GM23338 (cell line): Measurements from ENCODE around the gene RNASE7. TPM values are rescaled to one million over a fixed set of nuclear protein-coding genes. Genes with fewer than 3 reads are reported as not detected.

ENCODE experiments used
- ATAC-seq: fragments of 200-7000 bp; cut with Tn5 transposase; 3 replicates; pipeline ENCODE4 v1.9.1; 2020
- DNase-seq: peaks from one replicate; pipeline ENCODE4 v3.0.0-alpha.2; 2015; ENCODE audit warnings: low spot score
- H2AFZ ChIP-seq: fragments of 200-600 bp; sonication (generic); 2 replicates; pipeline ENCODE4 v1.8.0; 2016; ENCODE audit warnings: antibody characterized with exemption, mild to moderate bottlenecking, moderate library complexity
- H3F3A ChIP-seq: fragments of 200-600 bp; sonication (generic); replicated peaks from 2 replicates; pipeline ENCODE4 v1.8.0; 2017; ENCODE audit warnings: antibody characterized with exemption, mixed run types, low read depth
- H3K27ac ChIP-seq: fragments of 200-600 bp; sonication (generic); 2 replicates; pipeline ENCODE4 v1.6.1; 2016; ENCODE audit warnings: low read depth
- H3K27me3 ChIP-seq: fragments of 200-600 bp; sonication (generic); 2 replicates; pipeline ENCODE4 v1.8.0; 2016; ENCODE audit warnings: mild to moderate bottlenecking, mixed run types, moderate library complexity; ENCODE audit not compliant: insufficient read depth
- H3K36me3 ChIP-seq: fragments of 200-600 bp; sonication (generic); 2 replicates; pipeline ENCODE4 v1.8.0; 2016; ENCODE audit warnings: mild to moderate bottlenecking; ENCODE audit not compliant: insufficient read depth
- H3K4me1 ChIP-seq: fragments of 200-600 bp; sonication (generic); 2 replicates; pipeline ENCODE4 v1.8.0; 2016; ENCODE audit warnings: mild to moderate bottlenecking, moderate library complexity; ENCODE audit not compliant: insufficient read depth
- H3K4me2 ChIP-seq: fragments of 200-600 bp; sonication (generic); 2 replicates; pipeline ENCODE4 v1.7.1; 2017; ENCODE audit warnings: mixed run types
- H3K4me3 ChIP-seq: fragments of 200-600 bp; sonication (generic); 2 replicates; pipeline ENCODE4 v1.6.1; 2016; ENCODE audit warnings: mixed run types
- H3K79me2 ChIP-seq: fragments of 200-600 bp; sonication (generic); replicated peaks from 2 replicates; pipeline ENCODE4 v1.8.0; 2017; ENCODE audit warnings: mild to moderate bottlenecking; ENCODE audit not compliant: insufficient read depth
- H3K9me2 ChIP-seq: fragments of 200-600 bp; sonication (generic); 2 replicates; pipeline ENCODE4 v1.8.0; 2017; ENCODE audit not compliant: insufficient read depth
- H4K20me1 ChIP-seq: fragments of 200-600 bp; sonication (generic); replicated peaks from 2 replicates; pipeline ENCODE4 v1.8.0; 2017; ENCODE audit warnings: mild to moderate bottlenecking; ENCODE audit not compliant: insufficient read depth
- H3K27ac Mint-ChIP-seq: 2 replicates; pipeline ENCODE4 v1.8.0; 2020; ENCODE audit warnings: inconsistent platforms, mild to moderate bottlenecking, moderate library complexity, mixed read lengths
- H3K27me3 Mint-ChIP-seq: 3 replicates; pipeline ENCODE4 v1.8.0; 2022; ENCODE audit warnings: low read depth, mild to moderate bottlenecking, moderate library complexity, mixed read lengths, inconsistent platforms; ENCODE audit not compliant: insufficient read depth, poor library complexity
- H3K36me3 Mint-ChIP-seq: 3 replicates; pipeline ENCODE4 v1.8.0; 2021; ENCODE audit warnings: low read depth, mild to moderate bottlenecking, inconsistent platforms, moderate library complexity, mixed read lengths
- H3K4me1 Mint-ChIP-seq: 3 replicates; pipeline ENCODE4 v1.8.0; 2020; ENCODE audit warnings: mild to moderate bottlenecking, inconsistent platforms, mixed read lengths
- H3K4me3 Mint-ChIP-seq: 3 replicates; pipeline ENCODE4 v1.8.0; 2021; ENCODE audit warnings: moderate library complexity, mild to moderate bottlenecking, inconsistent platforms, mixed read lengths
- H3K9me3 Mint-ChIP-seq: 3 replicates; pipeline ENCODE4 v1.8.0; 2020; ENCODE audit warnings: moderate library complexity, mild to moderate bottlenecking, inconsistent platforms, mixed read lengths
- CREB1 ChIP-seq: fragments of 250-450 bp; sonication (Bioruptor Pico); IDR thresholded peaks from 2 replicates; pipeline ENCODE4 v1.5.0; 2020; ENCODE audit warnings: low read depth, mild to moderate bottlenecking, moderate library complexity
- EZH2 ChIP-seq: fragments of 200-600 bp; sonication (generic); IDR thresholded peaks from one replicate; pipeline ENCODE4 v1.8.0; 2017; ENCODE audit warnings: antibody characterized with exemption, mild to moderate bottlenecking, low read depth; ENCODE audit not compliant: unreplicated experiment
- EZH2phosphoT487 ChIP-seq: fragments of 200-600 bp; sonication (generic); IDR thresholded peaks from one replicate; pipeline ENCODE4 v1.8.1; 2018; ENCODE audit warnings: antibody characterized with exemption; ENCODE audit not compliant: unreplicated experiment
- POLR2AphosphoS5 ChIP-seq: IDR thresholded peaks from 2 replicates; pipeline ENCODE4 v1.6.1; 2016; ENCODE audit warnings: antibody characterized with exemption, low read depth
- ZNF114 ChIP-seq: fragments of 250-450 bp; sonication (Bioruptor Pico); IDR thresholded peaks from 2 replicates; pipeline ENCODE4 v1.5.0; 2020; ENCODE audit warnings: mild to moderate bottlenecking, moderate library complexity
- ZNF331 ChIP-seq: fragments of 250-450 bp; sonication (Bioruptor Pico); IDR thresholded peaks from 2 replicates; pipeline ENCODE4 v1.5.0; 2020; ENCODE audit warnings: low read depth, mild to moderate bottlenecking, moderate library complexity
- polyA plus RNA-seq: library from polyadenylated mRNA; unstranded; fragments of >200 nt; fragmentation: Nextera tagmentation; extraction: Ambion mirVana; gene quantifications from 2 replicates; pipeline ENCODE4 v1.2.1, GENCODE V29; 2016
- total RNA-seq: library from RNA; depleted of rRNA; stranded (reverse); fragments of >200 nt; shearing (Covaris generic); gene quantifications from 2 replicates; pipeline ENCODE4 v1.2.3, GENCODE V29; 2014
- TF ChIP-seq, protein P1 (sequence below): fragments of 250-450 bp; sonication (Bioruptor Pico); IDR thresholded peaks from 2 replicates; pipeline ENCODE4 v1.5.0; 2020; ENCODE audit warnings: mild to moderate bottlenecking, moderate library complexity

RNASE7 gene
- total and polyA plus RNA-seq, 2 experiments from 2014 or later = not detected

DNA sequence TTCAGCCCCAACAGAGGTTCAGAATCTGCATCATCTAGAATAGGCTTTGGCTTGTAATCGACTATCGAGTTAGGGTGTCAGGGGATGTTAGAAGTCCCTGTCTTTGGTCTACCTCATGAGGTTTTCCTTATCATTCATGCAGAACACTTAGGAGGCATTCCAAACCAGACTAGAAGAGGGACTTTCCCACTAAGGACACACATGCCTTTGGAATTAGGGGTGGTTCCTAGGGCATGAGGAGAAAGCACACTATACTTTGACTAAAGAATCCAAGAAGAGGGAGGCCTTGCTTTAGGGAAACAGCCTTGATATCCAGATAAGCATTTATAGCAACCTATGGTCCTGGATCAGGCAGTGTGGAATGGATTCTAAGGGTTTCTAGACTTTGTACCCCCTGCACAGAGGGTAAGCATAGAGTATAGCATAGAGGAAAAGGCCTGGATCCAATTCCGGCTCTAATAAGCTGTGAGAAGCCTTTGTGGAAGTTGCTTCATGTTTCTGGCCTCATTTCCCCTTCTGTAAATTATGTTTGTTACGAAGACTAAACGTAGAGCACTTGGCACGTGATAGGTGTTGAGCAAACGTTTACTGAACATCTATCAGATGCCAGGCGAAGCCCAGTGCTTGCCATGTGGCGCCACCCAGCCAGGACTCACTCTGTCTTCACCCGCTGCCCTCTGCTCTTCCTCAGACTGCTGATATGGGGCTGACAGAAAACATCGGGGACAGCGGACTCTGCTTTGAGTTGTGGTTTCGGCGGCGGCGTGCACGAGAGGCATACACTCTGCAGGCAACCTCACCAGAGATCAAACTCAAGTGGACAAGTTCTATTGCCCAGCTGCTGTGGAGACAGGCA lies 43.1 kb downstream of the RNASE7 start:
- Histone ChIP-seq H3K27ac (no peak overlapping the region), H3K27me3 (no peaks in the 10 kb centered on the region), H3K4me3 (no peak overlapping the region), H3K79me2 (no peaks in the 10 kb centered on the region), H3K9me2 (no peaks in the 10 kb centered on the region), H2AFZ (no peak overlapping the region), H3F3A (peaks cover 19% of the 10 kb centered on the region; the same call in 1 of the 2 replicates), H4K20me1 (peaks cover 15% of the 10 kb centered on the region), H3K4me2 (no peak overlapping the region), H3K4me1 (peaks cover 12% of the 10 kb centered on the region; the same call in 1 of the 2 replicates), H3K36me3 (peaks cover 20% of the 10 kb centered on the region; the same call in 1 of the 2 replicates)
- TF ChIP-seq CREB1 (CRISPR knock-in tag) (no peak), EZH2phosphoT487 (no peak), EZH2 (no peak), ZNF331 (CRISPR knock-in tag) (no peak), ZNF114 (CRISPR knock-in tag) (no peak), POLR2AphosphoS5 (no peak)
- TF ChIP-seq, protein P1, sequence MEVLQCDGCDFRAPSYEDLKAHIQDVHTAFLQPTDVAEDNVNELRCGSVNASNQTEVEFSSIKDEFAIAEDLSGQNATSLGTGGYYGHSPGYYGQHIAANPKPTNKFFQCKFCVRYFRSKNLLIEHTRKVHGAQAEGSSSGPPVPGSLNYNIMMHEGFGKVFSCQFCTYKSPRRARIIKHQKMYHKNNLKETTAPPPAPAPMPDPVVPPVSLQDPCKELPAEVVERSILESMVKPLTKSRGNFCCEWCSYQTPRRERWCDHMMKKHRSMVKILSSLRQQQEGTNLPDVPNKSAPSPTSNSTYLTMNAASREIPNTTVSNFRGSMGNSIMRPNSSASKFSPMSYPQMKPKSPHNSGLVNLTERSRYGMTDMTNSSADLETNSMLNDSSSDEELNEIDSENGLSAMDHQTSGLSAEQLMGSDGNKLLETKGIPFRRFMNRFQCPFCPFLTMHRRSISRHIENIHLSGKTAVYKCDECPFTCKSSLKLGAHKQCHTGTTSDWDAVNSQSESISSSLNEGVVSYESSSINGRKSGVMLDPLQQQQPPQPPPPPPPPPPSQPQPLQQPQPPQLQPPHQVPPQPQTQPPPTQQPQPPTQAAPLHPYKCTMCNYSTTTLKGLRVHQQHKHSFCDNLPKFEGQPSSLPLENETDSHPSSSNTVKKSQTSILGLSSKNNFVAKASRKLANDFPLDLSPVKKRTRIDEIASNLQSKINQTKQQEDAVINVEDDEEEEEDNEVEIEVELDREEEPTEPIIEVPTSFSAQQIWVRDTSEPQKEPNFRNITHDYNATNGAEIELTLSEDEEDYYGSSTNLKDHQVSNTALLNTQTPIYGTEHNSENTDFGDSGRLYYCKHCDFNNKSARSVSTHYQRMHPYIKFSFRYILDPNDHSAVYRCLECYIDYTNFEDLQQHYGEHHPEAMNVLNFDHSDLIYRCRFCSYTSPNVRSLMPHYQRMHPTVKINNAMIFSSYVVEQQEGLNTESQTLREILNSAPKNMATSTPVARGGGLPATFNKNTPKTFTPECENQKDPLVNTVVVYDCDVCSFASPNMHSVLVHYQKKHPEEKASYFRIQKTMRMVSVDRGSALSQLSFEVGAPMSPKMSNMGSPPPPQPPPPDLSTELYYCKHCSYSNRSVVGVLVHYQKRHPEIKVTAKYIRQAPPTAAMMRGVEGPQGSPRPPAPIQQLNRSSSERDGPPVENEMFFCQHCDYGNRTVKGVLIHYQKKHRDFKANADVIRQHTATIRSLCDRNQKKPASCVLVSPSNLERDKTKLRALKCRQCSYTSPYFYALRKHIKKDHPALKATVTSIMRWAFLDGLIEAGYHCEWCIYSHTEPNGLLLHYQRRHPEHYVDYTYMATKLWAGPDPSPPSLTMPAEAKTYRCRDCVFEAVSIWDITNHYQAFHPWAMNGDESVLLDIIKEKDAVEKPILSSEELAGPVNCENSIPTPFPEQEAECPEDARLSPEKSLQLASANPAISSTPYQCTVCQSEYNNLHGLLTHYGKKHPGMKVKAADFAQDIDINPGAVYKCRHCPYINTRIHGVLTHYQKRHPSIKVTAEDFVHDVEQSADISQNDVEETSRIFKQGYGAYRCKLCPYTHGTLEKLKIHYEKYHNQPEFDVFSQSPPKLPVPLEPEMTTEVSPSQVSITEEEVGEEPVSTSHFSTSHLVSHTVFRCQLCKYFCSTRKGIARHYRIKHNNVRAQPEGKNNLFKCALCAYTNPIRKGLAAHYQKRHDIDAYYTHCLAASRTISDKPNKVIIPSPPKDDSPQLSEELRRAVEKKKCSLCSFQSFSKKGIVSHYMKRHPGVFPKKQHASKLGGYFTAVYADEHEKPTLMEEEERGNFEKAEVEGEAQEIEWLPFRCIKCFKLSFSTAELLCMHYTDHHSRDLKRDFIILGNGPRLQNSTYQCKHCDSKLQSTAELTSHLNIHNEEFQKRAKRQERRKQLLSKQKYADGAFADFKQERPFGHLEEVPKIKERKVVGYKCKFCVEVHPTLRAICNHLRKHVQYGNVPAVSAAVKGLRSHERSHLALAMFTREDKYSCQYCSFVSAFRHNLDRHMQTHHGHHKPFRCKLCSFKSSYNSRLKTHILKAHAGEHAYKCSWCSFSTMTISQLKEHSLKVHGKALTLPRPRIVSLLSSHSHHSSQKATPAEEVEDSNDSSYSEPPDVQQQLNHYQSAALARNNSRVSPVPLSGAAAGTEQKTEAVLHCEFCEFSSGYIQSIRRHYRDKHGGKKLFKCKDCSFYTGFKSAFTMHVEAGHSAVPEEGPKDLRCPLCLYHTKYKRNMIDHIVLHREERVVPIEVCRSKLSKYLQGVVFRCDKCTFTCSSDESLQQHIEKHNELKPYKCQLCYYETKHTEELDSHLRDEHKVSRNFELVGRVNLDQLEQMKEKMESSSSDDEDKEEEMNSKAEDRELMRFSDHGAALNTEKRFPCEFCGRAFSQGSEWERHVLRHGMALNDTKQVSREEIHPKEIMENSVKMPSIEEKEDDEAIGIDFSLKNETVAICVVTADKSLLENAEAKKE (CRISPR knock-in tag) = no peak
- no peak for DNase-seq
- H3K4me1 Mint-ChIP-seq = peaks cover 29% of the 10 kb centered on the region
- no peak overlapping the region for H3K27ac Mint-ChIP-seq
- peaks cover 23% of the 10 kb centered on the region for H3K27me3 Mint-ChIP-seq
- ATAC-seq = no peak
- H3K9me3 Mint-ChIP-seq = peaks cover 4% of the 10 kb centered on the region; the same call in 2 of the 3 replicates
- no peak overlapping the region for H3K4me3 Mint-ChIP-seq
- peaks cover 89% of the 10 kb centered on the region for H3K36me3 Mint-ChIP-seq
